Thyroid gland (tissue), 4 donors: Measurements from ENCODE around the gene CYP21A2. TPM values are rescaled to one million over a fixed set of nuclear protein-coding genes. Genes with fewer than 3 reads are reported as not detected.
"Not testable (repeated sequence)": the region's sequence is repeated elsewhere in the genome, so short reads cannot be mapped to it uniquely, and the experiment has no call there.

Source experiments
- DNase-seq, 2 donors: peaks; one replicate each; pipeline ENCODE4 v3.0.0-alpha.2; 2019
- H3K27ac ChIP-seq, 3 donors: fragments of 200-600 bp; sonication (generic); 1 replicate in 2 of 3; 2 replicates in 1 of 3; pipeline ENCODE4 v1.5.1; 2016 to 2019; ENCODE audit warnings: mild to moderate bottlenecking in 1 of 3, moderate library complexity in 1 of 3
- H3K27me3 ChIP-seq: fragments of 200-600 bp; sonication (generic); one replicate; pipeline ENCODE4 v1.5.1; 2019
- H3K36me3 ChIP-seq, 2 donors: fragments of 200-600 bp; sonication (generic); one replicate each; pipeline ENCODE4 v1.5.1; 2016 to 2019
- H3K4me1 ChIP-seq, 2 donors: fragments of 200-600 bp; sonication (generic); one replicate each; pipeline ENCODE4 v1.5.1; 2017 to 2019
- H3K4me3 ChIP-seq, 3 donors: fragments of 200-600 bp; sonication (generic); replicated peaks in 1 of 3; 1 replicate in 2 of 3; 2 replicates in 1 of 3; pipeline ENCODE4 v1.5.1; 2016; ENCODE audit warnings: mild to moderate bottlenecking in 1 of 3
- H3K9me3 ChIP-seq: fragments of 200-600 bp; sonication (generic); one replicate; pipeline ENCODE4 v1.5.1; 2017
- WGBS, 2 donors: methylation state at CpG; one replicate each; pipeline ENCODE4 v1.1.5; 2017; 5-methylcytosine and 5-hydroxymethylcytosine counted together
- intact Hi-C: fragments of 100-400 bp; cut with DNase I; formaldehyde crosslinking; loops from one replicate; pipeline ENCODE4 v1.15.1; 2023
- total RNA-seq, 4 donors: library from RNA; depleted of rRNA; stranded (reverse); fragments of >200 nt; gene quantifications; one replicate each; pipeline ENCODE4 v1.2.3, GENCODE V29; 2016

CYP21A2 gene
- 1 to 10 TPM in 1 of 4 donors, under 1 TPM in 2, not detected in 1; 0.24 to 1.7 (median 0.33) TPM for total RNA-seq

- intact Hi-C loops, H3K27ac ChIP-seq, H3K27me3 ChIP-seq, H3K36me3 ChIP-seq, H3K9me3 ChIP-seq, H3K4me3 ChIP-seq, H3K4me1 ChIP-seq: not testable (repeated sequence)
- WGBS, 2 donors, result 69 to 81% methylated on average over 9 of the region's 19 CpGs
- peak in 1 of 2 donors; percentile 6 for DNase-seq
These were observed at the start of gene CYP21A2 for GRCh38 chr6:32037598-32038524. CYP21A2 (plus strand) TSS chr6:32038415; CDS start chr6:32038423, 8 bp downstream.

GRCh38 chr6:31989363-31989762 is 48.9 kb upstream of the CYP21A2 start:
- no CpG with 5 or more reads among the region's 10 CpGs for WGBS, 2 donors

GRCh38 chr6:31994421-31994820 is 43.8 kb upstream of the CYP21A2 start:
- H3K36me3 ChIP-seq, DNase-seq, H3K4me1 ChIP-seq, H3K9me3 ChIP-seq, H3K27ac ChIP-seq, intact Hi-C loops, H3K27me3 ChIP-seq, H3K4me3 ChIP-seq: not testable (repeated sequence)
- 96% methylated on average over 8 of the region's 14 CpGs; no CpG with 5 or more reads in 1 of the 2 donors for WGBS, 2 donors

More at GRCh38 chr6:31989363-31989762, 48.9 kb upstream of the CYP21A2 start:
- intact Hi-C loops, DNase-seq, H3K4me3 ChIP-seq, H3K36me3 ChIP-seq, H3K9me3 ChIP-seq, H3K4me1 ChIP-seq, H3K27ac ChIP-seq, H3K27me3 ChIP-seq: not testable (repeated sequence)

- intact Hi-C loops, DNase-seq: not testable (repeated sequence)
These were observed 41.8 kb upstream of the CYP21A2 start for GRCh38 chr6:31996385-31996784.

GRCh38 chr6:32002546-32003268 is 35.5 kb upstream of the CYP21A2 start:
- H3K27me3 ChIP-seq, H3K27ac ChIP-seq, H3K4me3 ChIP-seq, H3K9me3 ChIP-seq, H3K36me3 ChIP-seq, intact Hi-C loops, DNase-seq, H3K4me1 ChIP-seq: not testable (repeated sequence)
- no CpG with 5 or more reads among the region's 15 CpGs for WGBS, 2 donors

More at GRCh38 chr6:31996385-31996784, 41.8 kb upstream of the CYP21A2 start:
- H3K27me3 ChIP-seq, H3K9me3 ChIP-seq, H3K27ac ChIP-seq, H3K4me3 ChIP-seq, H3K36me3 ChIP-seq, H3K4me1 ChIP-seq: not testable (repeated sequence)
- WGBS, 2 donors, result 90% methylated on average over 6 of the region's 6 CpGs; no CpG with 5 or more reads in 1 of the 2 donors

GRCh38 chr6:32003301-32003700 is 34.9 kb upstream of the CYP21A2 start:
- intact Hi-C loops, result not testable (repeated sequence)
- no CpG with 5 or more reads among the region's 7 CpGs for WGBS, 2 donors

GRCh38 chr6:32004393-32004792 is 33.8 kb upstream of the CYP21A2 start:
- WGBS, 2 donors, result 95 to 100% methylated on average over 3 to 4 of the region's 4 CpGs
- H3K9me3 ChIP-seq, DNase-seq, H3K36me3 ChIP-seq, H3K4me3 ChIP-seq, H3K27me3 ChIP-seq, intact Hi-C loops, H3K4me1 ChIP-seq, H3K27ac ChIP-seq: not testable (repeated sequence)

More at GRCh38 chr6:32003301-32003700, 34.9 kb upstream of the CYP21A2 start:
- not testable (repeated sequence) for H3K36me3 ChIP-seq, H3K27ac ChIP-seq, H3K4me3 ChIP-seq, H3K4me1 ChIP-seq, H3K9me3 ChIP-seq, H3K27me3 ChIP-seq, DNase-seq

- 69 to 76% methylated on average over 8 to 9 of the region's 13 CpGs for WGBS, 2 donors
- DNase-seq, intact Hi-C loops, H3K9me3 ChIP-seq, H3K4me1 ChIP-seq, H3K4me3 ChIP-seq, H3K27me3 ChIP-seq, H3K36me3 ChIP-seq, H3K27ac ChIP-seq: not testable (repeated sequence)
These were observed 33.2 kb upstream of the CYP21A2 start for GRCh38 chr6:32004864-32005537.

GRCh38 chr6:32005538-32005880 is 32.7 kb upstream of the CYP21A2 start:
- H3K36me3 ChIP-seq, intact Hi-C loops, H3K27me3 ChIP-seq, H3K4me1 ChIP-seq, H3K27ac ChIP-seq, H3K4me3 ChIP-seq, H3K9me3 ChIP-seq: not testable (repeated sequence)
- WGBS, 2 donors, result 30 to 60% methylated on average over 3 of the region's 9 CpGs
- peak; percentile 21 to 62 for DNase-seq

GRCh38 chr6:32005991-32006529 is 32.2 kb upstream of the CYP21A2 start:
- H3K36me3 ChIP-seq, intact Hi-C loops, H3K27ac ChIP-seq, DNase-seq, H3K27me3 ChIP-seq, H3K4me1 ChIP-seq, H3K9me3 ChIP-seq, H3K4me3 ChIP-seq: not testable (repeated sequence)
- WGBS, 2 donors, result 90 to 96% methylated on average over 4 to 8 of the region's 8 CpGs

GRCh38 chr6:32007086-32007485 is 31.1 kb upstream of the CYP21A2 start:
- intact Hi-C loops, DNase-seq: not testable (repeated sequence)
- 80 to 89% methylated on average over 4 to 5 of the region's 12 CpGs for WGBS, 2 donors

GRCh38 chr6:32008037-32008436 is 30.2 kb upstream of the CYP21A2 start:
- not testable (repeated sequence) for DNase-seq

More at GRCh38 chr6:32007086-32007485, 31.1 kb upstream of the CYP21A2 start:
- H3K27me3 ChIP-seq, H3K27ac ChIP-seq, H3K4me1 ChIP-seq, H3K4me3 ChIP-seq, H3K9me3 ChIP-seq, H3K36me3 ChIP-seq: not testable (repeated sequence)

More at GRCh38 chr6:32008037-32008436, 30.2 kb upstream of the CYP21A2 start:
- H3K4me1 ChIP-seq, H3K9me3 ChIP-seq, H3K27me3 ChIP-seq, H3K36me3 ChIP-seq, intact Hi-C loops, H3K4me3 ChIP-seq, H3K27ac ChIP-seq: not testable (repeated sequence)
- WGBS, 2 donors, result no CpG with 5 or more reads among the region's 24 CpGs
